Measurements from ENCODE around the gene SCGB2A2. TPM values are rescaled to one million over a fixed set of nuclear protein-coding genes. Genes with fewer than 3 reads are reported as not detected.

The SCGB2A2 gene
- not detected for polyA plus RNA-seq (ENCODE audit: insufficient read length in 4 of 4)

DNA sequence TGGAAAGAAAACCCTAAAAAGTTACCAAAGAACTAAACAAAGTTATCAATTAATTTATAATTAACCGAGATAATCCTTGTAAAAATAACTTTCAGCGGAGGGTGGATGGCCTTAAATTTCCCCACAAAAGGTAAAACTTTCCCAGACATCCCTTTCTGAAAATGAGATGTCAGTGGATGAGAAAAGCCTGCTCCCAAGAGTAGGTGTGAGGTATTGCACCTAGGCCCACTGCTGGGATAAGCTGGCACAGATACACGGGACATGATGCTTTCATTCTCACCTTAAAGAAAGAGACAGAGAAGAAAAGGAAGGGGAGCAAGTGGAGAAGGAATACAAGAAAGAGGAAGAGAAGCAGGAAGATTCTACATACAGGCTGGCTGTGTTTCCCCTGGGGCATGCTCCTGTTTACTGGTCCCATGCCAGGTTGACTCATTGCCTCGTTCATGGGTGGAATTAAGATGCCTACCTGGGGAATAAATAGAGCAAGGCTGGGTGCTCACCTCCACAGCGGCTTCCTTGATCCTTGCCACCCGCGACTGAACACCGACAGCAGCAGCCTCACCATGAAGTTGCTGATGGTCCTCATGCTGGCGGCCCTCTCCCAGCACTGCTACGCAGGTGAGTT is at the start of gene SCGB2A2:
TSS of gene SCGB2A2 (plus strand) at position 505 of the 625 bp plus-strand sequence. CDS start at position 564, 59 bp downstream.
- no peak for DNase-seq (ENCODE audit: low read depth in 4 of 4, low spot score in 3 of 4)

DNA sequence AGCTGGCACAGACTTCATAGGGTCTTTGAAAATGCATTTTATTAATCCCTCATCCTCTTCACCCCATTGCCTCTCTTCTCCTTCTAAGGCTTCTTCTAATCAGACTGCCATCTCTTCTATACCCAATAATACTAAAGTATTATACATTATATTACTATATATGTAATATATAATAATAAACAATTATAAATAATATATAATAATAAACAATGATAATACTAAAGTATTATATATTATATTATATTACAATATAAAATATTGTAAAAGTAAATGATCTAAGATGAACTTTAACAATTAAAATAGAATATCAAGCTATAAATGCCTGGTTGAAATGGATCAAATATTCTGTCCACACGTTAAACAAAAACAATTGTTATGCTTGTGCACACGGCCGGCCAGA is 48.5 kb upstream of the SCGB2A2 start:
- DNase-seq (ENCODE audit: low read depth in 4 of 4, low spot score in 3 of 4): no peak

DNA sequence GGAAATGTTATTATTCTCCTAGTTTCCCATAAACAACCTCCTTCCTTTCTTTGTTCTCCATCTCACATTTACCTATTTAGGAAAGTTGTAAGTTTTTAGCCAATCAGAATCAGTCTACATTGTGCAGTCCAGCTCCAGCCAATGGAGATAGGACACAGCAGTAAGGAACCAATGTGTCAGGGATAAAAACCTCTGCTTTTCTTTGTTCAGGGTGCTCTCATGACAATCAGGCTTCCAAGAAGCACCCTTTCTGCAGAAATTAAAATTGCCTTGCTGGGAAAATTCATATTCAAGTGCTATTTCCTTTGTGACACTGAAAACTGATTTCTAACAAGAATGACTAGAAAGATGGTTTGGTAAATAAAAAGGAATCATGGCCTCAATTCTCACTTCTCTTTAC is 46.9 kb upstream of the SCGB2A2 start:
- no peak for DNase-seq (ENCODE audit: low read depth in 4 of 4, low spot score in 3 of 4)

DNA sequence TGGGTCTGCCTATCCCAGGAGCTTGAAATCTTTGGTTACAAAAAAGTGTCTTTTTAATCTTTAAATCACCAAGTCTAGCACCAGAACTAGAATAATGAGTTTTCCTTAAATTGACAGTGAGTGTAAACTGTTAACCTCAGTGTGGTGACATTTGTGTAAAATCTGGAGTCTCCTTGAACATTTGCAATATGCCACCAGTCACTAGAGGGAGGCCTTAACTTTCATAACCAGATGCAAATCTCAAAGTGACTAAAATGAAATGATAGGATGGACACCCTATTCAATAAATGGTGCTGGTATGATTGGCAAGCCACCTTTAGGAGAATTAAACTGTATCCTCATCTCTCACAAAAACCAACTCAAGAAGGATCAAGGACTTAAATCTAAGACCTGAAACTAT is 36.2 kb upstream of the SCGB2A2 start:
- DNase-seq (ENCODE audit: low read depth in 4 of 4, low spot score in 3 of 4): no peak

DNA sequence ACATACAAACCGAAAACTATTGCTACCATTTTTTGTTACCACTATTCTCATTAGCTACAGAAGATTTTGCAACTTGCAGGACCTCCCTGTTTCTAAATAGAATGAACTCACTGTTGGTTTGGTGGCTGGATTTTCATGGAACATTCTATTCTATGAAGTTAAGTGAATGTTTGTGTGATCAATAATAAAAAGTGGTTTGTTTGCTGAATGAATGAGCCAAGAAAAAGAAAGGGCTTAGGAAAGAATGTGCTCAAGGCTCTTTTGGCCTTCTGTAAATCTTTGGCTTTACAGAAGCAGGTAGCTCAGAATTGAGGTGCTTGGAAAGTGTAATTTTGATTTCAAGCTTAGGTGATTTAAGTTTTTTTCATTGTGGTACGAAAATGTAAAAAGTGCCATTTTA is 33.8 kb upstream of the SCGB2A2 start:
- DNase-seq (ENCODE audit: low read depth in 4 of 4, low spot score in 3 of 4): no peak

DNA sequence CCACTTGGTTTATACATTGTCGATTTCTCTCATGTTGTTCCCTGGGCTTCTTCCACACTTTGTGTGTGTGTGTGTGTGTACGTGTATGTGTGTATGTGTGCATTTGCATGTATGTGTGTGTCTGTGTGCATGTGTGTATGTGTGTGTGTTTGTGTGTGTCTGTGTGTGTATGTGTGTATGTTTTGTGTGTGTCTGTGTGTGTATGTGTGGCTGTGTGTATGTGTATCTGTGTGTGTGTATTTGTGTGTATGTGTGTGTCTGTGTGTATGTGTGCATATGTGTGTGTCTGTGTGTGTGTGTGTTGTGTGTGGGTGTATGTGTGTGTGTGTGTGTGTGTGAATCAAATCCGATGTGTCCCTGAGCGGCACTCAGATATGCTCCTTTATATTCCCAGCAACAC is 32.5 kb upstream of the SCGB2A2 start:
- no peak for DNase-seq (ENCODE audit: low read depth in 4 of 4, low spot score in 3 of 4)

DNA sequence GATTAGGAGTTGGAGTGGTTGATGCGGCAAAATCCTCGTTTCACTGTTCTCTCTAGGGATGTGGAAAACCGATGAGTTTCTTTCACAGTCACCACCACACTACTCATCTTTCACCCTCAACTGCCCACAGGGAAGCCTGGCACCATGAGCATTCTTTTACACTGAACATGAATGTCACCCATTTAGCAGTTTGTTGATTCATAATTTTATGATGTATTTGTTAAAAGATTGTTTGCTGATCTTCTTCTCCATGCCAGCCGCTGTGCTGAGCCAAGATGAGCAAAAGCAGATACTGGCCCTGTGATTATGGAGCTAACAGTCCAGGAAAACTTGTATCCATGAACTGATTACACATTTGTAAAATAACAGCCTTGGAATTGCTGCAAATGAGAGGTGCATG is 31.8 kb upstream of the SCGB2A2 start:
- no peak for DNase-seq (ENCODE audit: low read depth in 4 of 4, low spot score in 3 of 4)

DNA sequence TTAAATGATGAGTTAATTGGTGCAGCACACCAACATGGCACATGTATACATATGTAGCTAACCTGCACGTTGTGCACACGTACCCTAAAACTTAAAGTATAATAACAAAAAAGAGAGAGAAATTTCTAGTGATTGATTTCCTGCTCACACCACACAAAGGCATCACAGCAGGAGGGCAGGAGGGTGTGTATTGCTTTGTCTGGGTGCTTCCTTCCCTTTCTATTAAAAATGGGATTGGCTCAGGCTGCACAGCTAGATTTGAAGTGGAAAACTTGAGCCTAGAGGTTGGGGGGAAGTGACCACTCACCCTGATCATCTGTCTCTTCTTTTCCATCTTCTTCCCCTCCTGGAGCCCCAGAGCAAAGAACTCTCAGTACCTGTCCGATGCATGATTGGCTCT is 28.9 kb upstream of the SCGB2A2 start:
- DNase-seq (ENCODE audit: low read depth in 4 of 4, low spot score in 3 of 4): no peak

DNA sequence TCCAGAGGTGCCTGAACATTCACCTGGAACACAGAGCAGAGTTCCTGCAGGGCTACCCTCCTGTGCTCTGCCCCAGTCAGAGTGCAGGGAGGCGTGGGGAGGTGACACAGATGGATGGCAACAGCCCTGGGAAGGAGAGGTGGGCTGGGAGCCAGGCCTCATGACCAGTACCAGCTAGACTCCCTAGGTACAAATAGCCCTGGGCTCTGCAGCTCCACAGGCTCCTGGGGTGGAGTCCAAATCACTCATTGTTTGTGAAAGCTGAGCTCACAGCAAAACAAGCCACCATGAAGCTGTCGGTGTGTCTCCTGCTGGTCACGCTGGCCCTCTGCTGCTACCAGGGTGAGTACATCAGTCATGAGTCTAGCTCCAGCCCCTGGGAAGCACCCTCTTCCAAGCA is 27.9 kb upstream of the SCGB2A2 start, which contains the start of gene SCGB1D2:
TSS of gene SCGB1D2 (plus strand) at position 219 of the 400 bp plus-strand sequence. CDS start at position 288, 69 bp downstream.
- peak in 2 of 4 donors; percentile 18 to 22 for DNase-seq (ENCODE audit: low read depth in 4 of 4, low spot score in 3 of 4)

DNA sequence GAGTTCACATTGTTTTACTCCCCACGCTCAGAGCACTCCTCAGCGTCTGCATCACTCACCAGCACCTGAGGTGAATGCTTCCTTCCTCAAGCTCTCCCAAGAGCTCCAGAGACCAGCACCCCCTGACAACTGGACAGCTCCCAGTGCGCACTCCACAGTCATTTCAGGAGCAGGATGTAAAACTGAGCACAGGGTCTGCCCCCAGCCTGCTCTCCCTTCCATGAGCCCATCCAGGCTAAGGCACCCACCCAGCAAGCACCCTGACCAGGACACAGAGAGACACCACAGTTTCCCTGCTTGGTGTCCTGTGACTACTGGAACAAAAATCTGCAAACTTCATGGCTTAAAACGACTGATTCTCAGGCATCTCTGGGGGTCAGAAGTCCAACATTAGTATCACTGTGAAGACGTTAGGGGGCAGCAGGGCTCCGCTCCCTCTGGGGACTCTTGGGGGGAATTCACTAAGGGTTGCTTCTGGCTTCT is 24.6 kb upstream of the SCGB2A2 start:
- peak in 3 of 4 donors; percentile 31 to 56 (median 55) for DNase-seq (ENCODE audit: low read depth in 4 of 4, low spot score in 3 of 4)

DNA sequence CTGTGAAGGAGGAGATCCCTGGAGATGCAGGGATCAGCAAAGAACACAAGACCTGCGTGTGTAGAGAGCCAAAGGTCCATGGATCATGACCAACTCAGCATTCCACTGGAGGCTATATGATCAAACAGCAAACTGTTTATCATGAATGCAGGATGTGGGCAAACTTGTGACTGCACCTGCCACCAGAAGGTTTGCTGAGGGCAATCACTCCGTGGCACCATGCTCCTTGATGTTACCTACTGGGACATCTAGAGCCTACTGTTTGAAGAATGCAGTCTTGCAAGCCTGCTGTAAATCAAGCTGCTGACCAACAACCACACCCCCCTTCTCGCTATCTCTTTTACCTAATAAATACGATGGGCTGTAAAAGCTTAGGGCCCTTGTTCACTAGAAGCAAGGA is 18.3 kb upstream of the SCGB2A2 start:
- DNase-seq (ENCODE audit: low read depth in 4 of 4, low spot score in 3 of 4): no peak

DNA sequence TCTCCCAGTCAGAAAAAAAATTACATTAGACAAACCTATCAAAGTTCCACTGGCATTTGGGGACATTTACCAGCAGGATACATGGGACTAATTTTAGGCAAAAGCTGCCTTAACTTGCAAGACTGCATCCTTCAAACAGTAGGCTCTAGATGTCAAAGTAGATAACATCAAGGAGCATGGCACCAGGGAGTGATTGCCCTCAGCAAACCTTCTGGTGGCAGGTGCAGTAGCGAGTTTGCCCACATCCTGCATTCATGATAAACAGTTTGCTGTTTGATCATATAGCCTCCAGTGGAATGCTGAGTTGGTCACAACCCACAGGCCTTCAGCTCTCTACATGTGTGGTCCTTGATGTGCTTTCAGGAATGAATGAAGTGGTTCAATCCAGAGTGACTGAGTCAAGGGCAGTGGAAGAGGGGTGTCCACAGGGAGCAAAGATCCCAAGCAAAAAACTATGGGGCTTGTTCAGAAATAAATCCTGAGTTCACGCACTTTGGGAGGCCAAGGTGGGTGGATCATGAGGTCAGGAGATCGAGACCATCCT is 15.9 kb upstream of the SCGB2A2 start:
- DNase-seq (ENCODE audit: low read depth in 4 of 4, low spot score in 3 of 4): no peak

DNA sequence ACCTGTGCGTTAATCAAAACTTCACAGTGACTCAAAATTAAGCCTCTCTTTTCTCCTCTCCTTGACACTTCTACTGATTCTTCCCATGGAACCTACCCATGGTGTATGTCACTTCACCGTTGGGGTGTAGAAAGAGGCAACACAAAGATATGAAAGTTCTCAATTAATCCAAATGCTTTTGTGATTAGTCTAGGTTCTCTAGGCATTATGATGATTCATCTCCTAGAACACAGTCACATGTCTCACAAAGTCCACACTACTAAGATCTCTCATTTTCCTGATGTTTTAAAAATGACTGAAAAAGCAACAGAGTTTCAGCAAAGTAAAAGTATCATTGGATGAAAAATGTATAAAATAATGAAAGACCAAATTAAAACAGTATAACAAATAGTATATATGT is 13.7 kb upstream of the SCGB2A2 start:
- no peak for DNase-seq (ENCODE audit: low read depth in 4 of 4, low spot score in 3 of 4)

DNA sequence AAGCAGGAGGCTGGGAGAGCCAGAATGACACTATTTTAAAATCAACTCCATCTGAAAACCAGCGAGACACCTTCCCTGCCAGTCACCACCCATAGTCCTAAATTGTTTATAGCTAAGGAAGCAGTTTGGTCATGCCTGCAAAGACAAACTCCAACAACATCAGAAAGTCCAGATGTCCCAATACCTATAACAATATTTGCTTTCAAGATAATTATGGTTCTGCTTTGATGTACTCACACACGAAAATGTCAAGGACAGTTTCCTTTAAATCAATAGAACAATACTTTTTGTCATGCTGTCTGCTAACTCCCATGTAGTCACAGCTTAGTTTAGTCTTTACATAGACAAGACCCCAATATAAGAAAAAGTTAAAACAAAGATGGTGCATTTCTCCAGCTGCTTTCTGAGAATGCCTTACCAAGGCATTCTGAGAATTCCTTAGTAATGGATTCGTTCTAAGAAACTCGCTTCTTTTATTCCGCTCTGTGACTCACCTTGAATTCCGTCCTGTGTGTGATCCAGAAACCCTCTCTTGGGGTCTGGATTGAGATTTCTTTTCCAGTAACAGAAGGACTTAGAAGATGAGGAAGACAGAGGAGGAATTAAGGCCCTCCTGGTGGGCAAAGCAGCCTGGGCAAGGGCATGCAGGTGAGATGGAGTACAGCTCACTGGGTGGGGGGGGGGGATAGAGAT is 9.6 kb upstream of the SCGB2A2 start:
- DNase-seq (ENCODE audit: low read depth in 4 of 4, low spot score in 3 of 4): no peak

DNA sequence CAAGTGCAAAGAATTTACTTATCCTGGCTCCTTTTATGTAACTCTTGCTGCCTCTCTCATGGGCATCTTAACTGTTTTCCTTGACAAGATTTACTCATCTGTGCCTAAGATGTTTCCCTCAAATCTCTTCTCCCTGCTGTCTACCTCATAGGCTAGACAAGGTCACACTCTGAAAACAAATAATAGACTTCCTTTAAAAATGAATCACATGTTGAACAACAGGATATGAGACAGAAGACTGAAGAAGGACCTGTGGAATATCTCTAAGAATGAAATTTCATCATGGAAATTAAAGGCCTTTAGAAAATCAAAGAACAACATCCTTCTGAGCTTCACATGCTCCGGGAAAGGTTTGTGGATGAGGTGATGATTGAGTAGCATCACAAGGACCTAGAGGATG is 6.0 kb upstream of the SCGB2A2 start:
- no peak for DNase-seq (ENCODE audit: low read depth in 4 of 4, low spot score in 3 of 4)

DNA sequence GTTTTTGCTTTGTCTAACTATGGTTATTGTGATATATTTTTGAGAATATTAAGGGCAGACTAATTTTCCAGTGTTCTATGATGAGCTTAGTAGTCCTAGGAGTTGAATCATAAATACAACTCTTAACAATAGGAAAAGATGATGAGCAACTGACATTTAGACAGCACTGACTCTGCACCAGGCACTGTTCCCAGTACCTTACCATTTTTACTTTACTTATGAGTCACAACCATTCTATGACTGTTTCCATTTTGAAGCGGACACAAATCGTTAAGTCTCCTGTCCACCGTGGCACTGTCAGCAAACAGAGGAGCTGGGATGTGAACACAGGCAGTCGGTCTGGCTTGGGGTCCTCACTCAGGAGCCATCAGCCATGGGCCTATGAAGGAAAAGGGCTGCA is 3.4 kb upstream of the SCGB2A2 start:
- DNase-seq (ENCODE audit: low read depth in 4 of 4, low spot score in 3 of 4): no peak

DNA sequence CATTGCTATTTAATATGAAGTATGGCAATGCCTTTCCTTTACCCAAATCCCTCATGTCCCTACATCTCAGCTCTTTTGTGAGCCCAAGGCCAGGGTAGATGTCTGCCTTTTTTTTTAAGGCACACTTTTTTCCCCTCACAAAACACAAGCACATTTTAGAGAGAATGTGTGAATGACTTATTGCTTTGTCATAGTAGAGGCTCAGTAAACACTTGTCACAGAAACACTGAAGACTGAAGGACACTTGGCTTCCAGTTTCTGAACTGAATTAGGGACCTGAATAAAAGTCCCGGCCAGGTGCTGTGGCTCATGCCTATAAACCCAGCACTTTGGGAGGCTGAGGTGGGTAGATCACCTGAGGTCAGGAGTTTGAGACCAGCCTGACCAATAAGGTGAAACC is 2.9 kb upstream of the SCGB2A2 start:
- DNase-seq (ENCODE audit: low read depth in 4 of 4, low spot score in 3 of 4): no peak

DNA sequence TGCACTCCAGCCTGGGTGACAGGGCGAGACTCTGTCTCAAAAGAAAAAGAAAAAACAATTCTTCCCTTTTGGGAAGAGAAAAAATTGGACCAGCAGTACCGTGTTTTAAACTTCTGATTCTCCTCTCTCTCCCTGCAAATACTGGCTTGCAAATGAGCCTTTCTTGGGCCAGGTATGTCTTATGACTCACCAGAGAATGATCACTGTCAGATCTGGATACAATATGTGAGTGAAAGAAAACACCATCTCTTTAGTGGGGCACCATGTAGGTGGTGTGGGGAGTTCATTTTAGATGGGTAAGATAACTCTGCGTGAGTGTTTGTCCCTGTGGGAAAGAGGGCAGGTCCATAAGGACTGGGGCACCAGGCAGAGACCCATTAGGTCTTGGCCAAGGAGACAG is 2.4 kb upstream of the SCGB2A2 start:
- no peak for DNase-seq (ENCODE audit: low read depth in 4 of 4, low spot score in 3 of 4)

DNA sequence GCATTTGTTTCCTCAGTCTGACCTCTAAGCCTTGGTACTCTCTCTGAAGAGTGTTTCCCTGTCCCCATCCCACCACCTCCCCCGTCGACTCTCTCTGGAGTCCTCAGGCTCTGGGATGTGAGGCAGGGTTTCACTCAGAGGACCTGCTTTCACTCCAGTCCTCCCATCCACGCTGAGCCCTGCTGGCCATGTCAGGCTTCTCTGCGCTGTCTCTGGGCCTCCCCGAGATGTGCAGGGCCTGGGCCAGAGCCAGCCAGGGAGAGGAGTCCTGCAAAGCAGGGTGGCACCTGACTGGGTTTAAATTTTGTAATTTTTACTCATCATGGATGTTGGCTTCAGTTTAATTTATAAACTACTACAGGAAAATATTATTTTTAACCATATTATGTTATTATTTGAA is 3.3 kb downstream of the SCGB2A2 start:
- DNase-seq (ENCODE audit: low read depth in 4 of 4, low spot score in 3 of 4): no peak

DNA sequence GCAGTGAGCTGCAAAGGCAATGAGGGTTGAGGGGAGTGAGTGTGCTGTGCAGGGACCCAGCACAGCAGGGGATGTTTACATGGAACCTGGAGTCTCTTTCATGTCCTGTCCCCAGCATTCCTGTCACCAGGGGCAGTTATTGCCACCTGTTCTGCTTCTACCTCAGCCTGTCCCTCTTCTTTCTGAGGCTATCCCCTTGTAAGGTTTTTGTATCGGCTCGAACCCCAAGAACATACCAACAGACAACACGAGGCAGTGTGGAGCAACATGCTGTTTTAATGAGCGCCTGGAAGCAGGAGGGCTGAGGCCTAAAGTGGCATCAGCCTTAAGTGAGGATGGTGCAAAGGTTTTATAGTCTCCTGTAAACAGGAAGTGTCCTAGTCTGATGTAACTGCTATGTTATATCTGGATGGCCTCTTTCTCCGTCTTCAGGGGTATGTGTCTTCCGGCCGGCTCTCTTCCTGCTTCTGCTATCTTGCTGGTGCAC is 3.9 kb downstream of the SCGB2A2 start:
- no peak for DNase-seq (ENCODE audit: low read depth in 4 of 4, low spot score in 3 of 4)

DNA sequence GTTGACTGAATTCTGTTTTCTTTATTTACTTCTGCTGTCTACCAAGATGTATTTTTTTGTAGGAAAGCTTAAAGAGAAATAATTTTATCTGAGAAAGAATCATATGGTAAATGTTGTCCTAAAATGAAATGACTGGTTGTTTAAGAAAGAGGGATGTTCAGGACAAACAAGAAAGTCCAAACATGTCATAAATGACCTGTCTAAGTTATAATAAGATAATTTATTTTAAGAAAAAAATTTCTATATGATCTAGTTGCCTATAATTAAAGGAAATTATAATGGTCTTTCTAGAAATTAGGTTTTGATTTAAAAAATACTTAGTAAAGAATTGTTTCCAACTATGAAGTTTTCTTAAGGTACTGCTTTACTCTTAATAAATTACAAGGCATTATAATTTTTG is 10.5 kb downstream of the SCGB2A2 start:
- DNase-seq (ENCODE audit: low read depth in 4 of 4, low spot score in 3 of 4): no peak

DNA sequence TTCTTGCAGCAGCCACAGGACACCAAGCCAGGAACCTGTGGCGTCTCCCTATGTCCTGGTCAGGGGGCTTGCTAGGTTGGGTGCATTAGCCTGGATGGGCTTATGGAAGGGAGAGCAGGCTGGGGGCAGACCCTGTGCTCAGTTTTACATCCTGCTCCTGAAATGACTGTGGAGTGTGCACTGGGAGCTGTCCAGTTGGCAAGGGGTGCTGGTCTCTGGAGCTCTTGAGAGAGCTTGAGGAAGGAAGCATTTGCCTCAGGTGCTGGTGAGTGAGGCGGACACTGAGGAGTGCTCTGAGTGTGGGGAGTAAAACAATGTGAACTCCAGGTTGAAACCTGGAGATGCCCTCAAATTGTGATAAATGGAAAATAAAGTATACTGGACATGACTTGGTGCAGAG is 25.5 kb downstream of the SCGB2A2 start:
- DNase-seq (ENCODE audit: low read depth in 4 of 4, low spot score in 3 of 4): peak in 3 of 4 donors; percentile 14 to 52 (median 28)

All from left renal pelvis (tissue), 4 donors.